Measurements from ENCODE around the gene EEF1G.
"Not testable (repeated sequence)": the region's sequence is repeated elsewhere in the genome, so short reads cannot be mapped to it uniquely, and the experiment has no call there.

The EEF1G gene

DNA sequence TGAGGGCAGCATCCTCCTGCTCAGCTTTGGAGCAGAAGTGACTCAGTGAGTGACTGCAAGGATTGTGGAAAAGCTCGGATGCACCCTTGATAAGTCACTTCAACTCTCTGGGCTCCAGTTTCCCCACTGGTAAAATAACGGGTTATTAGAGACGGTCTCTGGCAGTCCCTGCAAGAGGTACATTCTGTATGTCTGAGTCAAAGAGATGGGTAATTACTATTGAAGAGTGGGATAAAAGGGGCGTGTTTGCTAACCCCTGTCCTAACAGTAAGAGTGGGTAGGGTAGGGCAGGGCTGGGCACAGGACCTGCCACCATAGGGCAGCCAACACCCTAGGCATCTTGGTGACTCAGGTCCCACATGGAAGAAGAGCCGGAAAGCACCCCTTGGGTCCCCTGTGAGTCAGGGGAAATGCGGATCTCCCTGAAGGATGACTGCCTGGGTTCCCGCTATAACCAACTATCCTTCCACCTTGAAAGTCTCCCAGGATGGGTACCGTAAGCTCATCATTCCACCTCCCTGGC is 19.8 kb downstream of the EEF1G start:
- Histone ChIP-seq H3K36me3 (peaks cover 0 to 14% (median 4%) of the 10 kb centered on the region in 3 donors), H3K9me3 (no peaks in the 10 kb centered on the region), H3K27ac (peak overlapping the region; percentile 90 to 98), H3K27me3 (no peaks in the 10 kb centered on the region), H3K4me3 (peak overlapping the region in 1 of 2 donors; percentile 48), H3K4me1 (peaks cover 0 to 85% (median 73%) of the 10 kb centered on the region in 4 donors)
- TF ChIP-seq, protein P1, sequence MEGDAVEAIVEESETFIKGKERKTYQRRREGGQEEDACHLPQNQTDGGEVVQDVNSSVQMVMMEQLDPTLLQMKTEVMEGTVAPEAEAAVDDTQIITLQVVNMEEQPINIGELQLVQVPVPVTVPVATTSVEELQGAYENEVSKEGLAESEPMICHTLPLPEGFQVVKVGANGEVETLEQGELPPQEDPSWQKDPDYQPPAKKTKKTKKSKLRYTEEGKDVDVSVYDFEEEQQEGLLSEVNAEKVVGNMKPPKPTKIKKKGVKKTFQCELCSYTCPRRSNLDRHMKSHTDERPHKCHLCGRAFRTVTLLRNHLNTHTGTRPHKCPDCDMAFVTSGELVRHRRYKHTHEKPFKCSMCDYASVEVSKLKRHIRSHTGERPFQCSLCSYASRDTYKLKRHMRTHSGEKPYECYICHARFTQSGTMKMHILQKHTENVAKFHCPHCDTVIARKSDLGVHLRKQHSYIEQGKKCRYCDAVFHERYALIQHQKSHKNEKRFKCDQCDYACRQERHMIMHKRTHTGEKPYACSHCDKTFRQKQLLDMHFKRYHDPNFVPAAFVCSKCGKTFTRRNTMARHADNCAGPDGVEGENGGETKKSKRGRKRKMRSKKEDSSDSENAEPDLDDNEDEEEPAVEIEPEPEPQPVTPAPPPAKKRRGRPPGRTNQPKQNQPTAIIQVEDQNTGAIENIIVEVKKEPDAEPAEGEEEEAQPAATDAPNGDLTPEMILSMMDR (IDR thresholded peaks at IDR 0.05) = no peak
- intact Hi-C loops (cut with DNase I; ENCODE audit: low total_unique reads) = no loop called here
- no peak for DNase-seq

- TF ChIP-seq, protein P1 (IDR thresholded peaks at IDR 0.05) = no peak
- Histone ChIP-seq H3K4me1 (peaks cover 0 to 92% (median 80%) of the 10 kb centered on the region in 4 donors), H3K9me3 (no peaks in the 10 kb centered on the region), H3K36me3 (peaks cover 0 to 7% (median 0%) of the 10 kb centered on the region in 3 donors), H3K27me3 (no peaks in the 10 kb centered on the region), H3K27ac (peak overlapping the region; percentile 90 to 98), H3K4me3 (peak overlapping the region; percentile 30 to 48)
- peak; percentile 93 to 96 for DNase-seq
- intact Hi-C loops (cut with DNase I; ENCODE audit: low total_unique reads) = no loop called here
Observed at GRCh38 chr11:62553080-62553838, 20.4 kb downstream of the EEF1G start.

DNA sequence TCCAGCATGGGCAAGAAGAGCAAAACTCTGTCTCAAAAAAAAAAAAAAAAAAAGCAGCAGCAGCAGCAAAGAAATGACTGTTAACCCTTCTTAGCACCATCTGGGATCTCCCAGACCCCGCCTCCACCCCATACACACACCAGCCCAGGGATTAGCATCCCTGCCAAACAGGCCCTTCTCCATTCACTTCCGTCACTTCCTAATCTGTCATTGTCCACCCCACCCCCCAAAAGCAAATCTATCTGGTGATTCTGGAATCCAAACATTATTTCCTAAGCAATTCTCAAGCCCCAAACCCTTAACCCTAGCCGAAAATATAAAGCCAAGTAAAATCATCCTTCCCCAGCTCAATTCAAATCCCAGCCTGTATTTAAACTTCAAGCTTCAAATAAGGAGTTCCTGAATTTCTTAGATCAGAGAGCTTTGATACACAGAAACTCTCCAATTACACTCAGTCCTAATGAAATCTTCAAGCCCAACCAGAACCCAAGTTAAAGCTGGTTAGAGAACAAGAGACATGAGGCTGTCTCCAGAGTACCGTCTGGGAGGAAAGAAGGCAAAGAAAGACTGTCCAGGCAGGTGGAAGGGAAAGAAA is 21.1 kb downstream of the EEF1G start:
- H3K4me3 ChIP-seq = peak overlapping the region; percentile 30 to 48
- H3K9me3 ChIP-seq = no peaks in the 10 kb centered on the region
- H3K27me3 ChIP-seq = no peaks in the 10 kb centered on the region
- peaks cover 0 to under 1% (median 0%) of the 10 kb centered on the region in 3 donors for H3K36me3 ChIP-seq
- H3K27ac ChIP-seq = peak overlapping the region; percentile 90 to 98
- H3K4me1 ChIP-seq = peaks cover 0 to 97% (median 85%) of the 10 kb centered on the region in 4 donors
- no peak for DNase-seq
- TF ChIP-seq, protein P1 (IDR thresholded peaks at IDR 0.05) = no peak
- intact Hi-C loops (cut with DNase I; ENCODE audit: low total_unique reads) = no loop called here

GRCh38 chr11:62550478-62550877 is 23.2 kb downstream of the EEF1G start:
- Histone ChIP-seq H3K4me1 (peaks cover 0 to 82% (median 70%) of the 10 kb centered on the region in 4 donors), H3K27ac (peak overlapping the region; percentile 90 to 98)
- H3K36me3 ChIP-seq; H3K4me3 ChIP-seq; intact Hi-C loops (cut with DNase I; ENCODE audit: low total_unique reads); H3K27me3 ChIP-seq; DNase-seq; H3K9me3 ChIP-seq: not testable (repeated sequence)

- Histone ChIP-seq H3K9me3 (no peaks in the 10 kb centered on the region), H3K4me3 (peak overlapping the region in 1 of 2 donors; percentile 86), H3K4me1 (peaks cover 0 to 76% (median 57%) of the 10 kb centered on the region in 4 donors), H3K27me3 (no peaks in the 10 kb centered on the region), H3K27ac (peak overlapping the region; percentile 98), H3K36me3 (peaks cover 0 to 9% (median 0%) of the 10 kb centered on the region in 3 donors)
- intact Hi-C loops (cut with DNase I; ENCODE audit: low total_unique reads) = loop anchor here (10.0 kb wide), 1 partner anchor 46 kb away; the partner anchor contains the start of gene TUT1
- DNase-seq = peak in 1 of 2 donors; percentile 73
- TF ChIP-seq, protein P1 (IDR thresholded peaks at IDR 0.05) = no peak
Observed at GRCh38 chr11:62548545-62549335, 25.0 kb downstream of the EEF1G start.

Data from tibial artery (tissue), 4 donors.